Activated T-cell treated with anti-CD3 and anti-CD28 coated beads, Interleukin-2, amount 50 U/mL, for 4 hours (primary cell): ENCODE measurements around the gene TFB1M. TPM values are rescaled to one million over a fixed set of nuclear protein-coding genes. Genes with fewer than 3 reads are reported as not detected.

ENCODE experiments used
- ATAC-seq, 2 donors: fragments of 200-7000 bp; cut with Tn5 transposase; one replicate each; pipeline ENCODE4 v1.10.0; 2021
- DNase-seq: peaks from one replicate; pipeline ENCODE4 v3.0.0-alpha.2; 2020
- H3K27me3 Mint-ChIP-seq: one replicate; pipeline ENCODE4 v1.8.0; 2021; ENCODE audit warnings: low read depth, mixed read lengths
- H3K36me3 Mint-ChIP-seq: one replicate; pipeline ENCODE4 v1.8.0; 2022; ENCODE audit warnings: mixed read lengths; ENCODE audit not compliant: insufficient read depth
- H3K4me1 Mint-ChIP-seq: one replicate; pipeline ENCODE4 v1.8.0; 2021; ENCODE audit warnings: low read depth, mixed read lengths
- H3K4me3 Mint-ChIP-seq: one replicate; pipeline ENCODE4 v1.8.0; 2021; ENCODE audit warnings: mild to moderate bottlenecking, moderate library complexity, mixed read lengths
- H3K9me3 Mint-ChIP-seq: one replicate; pipeline ENCODE4 v1.8.0; 2021; ENCODE audit warnings: mixed read lengths
- total RNA-seq, 3 donors: library from RNA; stranded (reverse); gene quantifications; one replicate each; pipeline ENCODE4 v1.2.1, GENCODE V29; 2021

The TFB1M gene
- total RNA-seq, 3 donors from 2014 or later, result 21.8 to 41.7 (median 27.4) TPM

DNA sequence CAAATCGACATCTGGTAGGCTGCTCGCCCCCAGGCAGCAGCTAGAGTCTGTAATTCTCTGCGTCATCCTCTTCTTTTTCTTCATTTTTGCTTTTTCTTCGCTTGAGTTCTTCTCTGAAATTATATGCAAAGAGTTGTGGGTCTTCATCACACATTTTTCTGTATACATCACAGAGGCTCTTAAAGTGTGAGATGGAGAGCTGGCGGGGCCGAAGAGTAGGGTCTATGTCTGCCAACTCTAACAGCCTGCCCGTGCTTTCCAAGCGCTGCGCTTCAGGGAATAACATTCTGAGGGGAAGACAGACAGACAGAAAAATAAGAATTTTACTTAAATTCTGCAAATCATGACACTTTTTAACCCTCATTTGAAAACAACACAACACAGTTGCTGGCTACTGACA, 56.5 kb downstream of the TFB1M start:
- peaks cover 9% of the 10 kb centered on the region for H3K4me1 Mint-ChIP-seq
- no peak for ATAC-seq
- H3K27me3 Mint-ChIP-seq, result no peaks in the 10 kb centered on the region
- DNase-seq, result no peak
- H3K36me3 Mint-ChIP-seq, result peaks cover 44% of the 10 kb centered on the region
- H3K4me3 Mint-ChIP-seq, result no peak overlapping the region
- H3K9me3 Mint-ChIP-seq, result no peaks in the 10 kb centered on the region

DNA sequence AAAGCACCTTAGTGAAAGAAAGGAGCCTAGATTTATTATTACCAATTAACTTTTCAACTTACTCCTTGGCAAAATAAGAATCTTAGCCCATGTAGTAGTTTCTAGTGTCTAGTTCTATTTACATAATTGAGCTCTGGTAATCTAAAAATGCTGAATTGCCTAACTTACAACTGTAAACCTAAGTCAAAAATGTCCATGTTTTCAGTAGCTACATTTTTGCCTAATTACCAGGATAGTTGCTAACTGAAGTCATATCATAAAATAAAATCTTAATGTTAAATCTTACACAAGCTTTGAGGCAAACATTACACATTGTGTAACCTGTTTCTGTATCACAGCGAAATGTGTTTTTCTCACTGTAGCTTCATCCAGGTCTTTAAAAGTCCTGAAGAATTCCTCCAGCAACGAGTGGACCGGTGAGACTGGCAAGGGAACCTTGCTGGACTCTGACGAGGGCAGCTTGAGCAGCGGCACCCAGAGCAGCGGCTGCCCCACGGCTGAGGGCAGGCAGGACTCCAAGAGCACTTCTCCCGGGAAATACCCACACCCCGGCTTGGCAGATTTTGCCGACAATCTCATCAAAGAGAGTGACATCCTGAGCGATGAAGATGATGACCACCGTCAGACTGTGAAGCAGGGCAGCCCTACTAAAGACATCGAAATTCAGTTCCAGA, 58.0 kb downstream of the TFB1M start:
- Mint-ChIP-seq H3K4me1 (peaks cover 2% of the 10 kb centered on the region), H3K4me3 (no peak overlapping the region), H3K27me3 (no peaks in the 10 kb centered on the region), H3K9me3 (no peaks in the 10 kb centered on the region), H3K36me3 (peaks cover 40% of the 10 kb centered on the region)
- DNase-seq, result no peak
- ATAC-seq, result no peak

DNA sequence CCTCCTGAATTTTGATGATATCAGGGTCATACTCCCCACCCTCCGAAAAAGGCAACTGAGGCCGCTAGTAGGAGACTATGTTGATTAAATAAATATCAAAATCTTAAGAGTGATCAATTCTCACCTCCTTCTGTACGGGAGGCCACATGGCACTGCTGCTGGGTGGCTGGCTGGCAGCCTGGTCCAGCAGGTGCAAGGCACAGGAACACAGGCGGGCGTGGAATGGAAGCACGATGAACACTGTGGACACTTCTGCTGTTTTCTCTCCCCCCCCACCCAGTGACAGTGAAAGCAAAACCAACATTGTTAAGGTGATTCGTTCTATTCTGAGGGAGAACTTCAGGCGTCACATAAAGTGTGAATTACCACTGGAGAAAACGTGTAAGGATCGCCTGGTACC, 60.1 kb downstream of the TFB1M start:
- ATAC-seq, result peak in 1 of 2 donors; percentile 46
- H3K9me3 Mint-ChIP-seq, result no peaks in the 10 kb centered on the region
- H3K27me3 Mint-ChIP-seq, result no peaks in the 10 kb centered on the region
- DNase-seq, result no peak
- H3K4me3 Mint-ChIP-seq, result no peak overlapping the region
- H3K36me3 Mint-ChIP-seq, result peaks cover 40% of the 10 kb centered on the region
- H3K4me1 Mint-ChIP-seq, result no peaks in the 10 kb centered on the region

DNA sequence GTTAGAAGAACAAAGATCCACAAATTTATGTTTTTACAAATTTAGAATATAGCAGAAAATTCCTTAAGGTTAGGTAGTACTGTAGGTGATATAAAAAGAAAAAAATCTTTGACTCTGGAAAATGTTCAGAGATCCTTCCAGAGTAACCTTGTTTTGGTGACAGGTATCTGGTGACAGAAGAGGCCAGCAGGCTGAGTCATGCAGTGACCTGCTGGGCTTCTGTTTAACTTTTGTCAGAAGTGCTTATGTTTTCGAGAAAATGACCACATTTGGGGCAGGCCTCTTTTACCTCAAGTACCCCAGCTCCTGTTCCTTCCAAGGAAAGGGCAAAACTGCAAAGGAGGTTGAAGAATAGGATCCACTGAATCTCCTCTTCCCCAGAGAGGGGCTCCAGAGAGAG, 60.9 kb downstream of the TFB1M start:
- no peak for DNase-seq
- Mint-ChIP-seq H3K9me3 (no peaks in the 10 kb centered on the region), H3K4me3 (no peak overlapping the region), H3K4me1 (peaks cover under 1% of the 10 kb centered on the region), H3K27me3 (no peaks in the 10 kb centered on the region), H3K36me3 (peaks cover 39% of the 10 kb centered on the region)
- no peak for ATAC-seq

DNA sequence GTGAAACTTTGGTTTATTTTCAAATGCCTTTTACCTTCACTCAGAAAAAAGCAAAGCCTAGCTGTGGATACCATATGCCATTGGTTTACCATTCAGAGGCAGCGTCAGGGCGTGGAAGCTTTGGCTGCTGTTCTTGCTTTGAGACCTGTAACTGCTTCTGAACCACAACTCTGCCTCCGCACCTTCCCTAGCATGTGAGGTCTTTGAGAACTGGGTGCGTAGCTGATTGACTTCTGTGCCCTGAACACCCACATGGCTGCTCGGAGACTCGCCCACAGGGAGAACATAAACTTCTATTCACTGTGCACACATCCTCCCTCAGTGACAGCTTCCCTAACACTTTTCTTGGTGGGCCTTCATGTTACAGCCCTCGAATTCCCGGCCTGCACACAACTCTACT, 61.7 kb downstream of the TFB1M start:
- ATAC-seq (no peak), DNase-seq (no peak)
- Mint-ChIP-seq H3K27me3 (no peaks in the 10 kb centered on the region), H3K36me3 (peaks cover 35% of the 10 kb centered on the region), H3K4me3 (no peak overlapping the region), H3K4me1 (peaks cover 2% of the 10 kb centered on the region), H3K9me3 (no peaks in the 10 kb centered on the region)

DNA sequence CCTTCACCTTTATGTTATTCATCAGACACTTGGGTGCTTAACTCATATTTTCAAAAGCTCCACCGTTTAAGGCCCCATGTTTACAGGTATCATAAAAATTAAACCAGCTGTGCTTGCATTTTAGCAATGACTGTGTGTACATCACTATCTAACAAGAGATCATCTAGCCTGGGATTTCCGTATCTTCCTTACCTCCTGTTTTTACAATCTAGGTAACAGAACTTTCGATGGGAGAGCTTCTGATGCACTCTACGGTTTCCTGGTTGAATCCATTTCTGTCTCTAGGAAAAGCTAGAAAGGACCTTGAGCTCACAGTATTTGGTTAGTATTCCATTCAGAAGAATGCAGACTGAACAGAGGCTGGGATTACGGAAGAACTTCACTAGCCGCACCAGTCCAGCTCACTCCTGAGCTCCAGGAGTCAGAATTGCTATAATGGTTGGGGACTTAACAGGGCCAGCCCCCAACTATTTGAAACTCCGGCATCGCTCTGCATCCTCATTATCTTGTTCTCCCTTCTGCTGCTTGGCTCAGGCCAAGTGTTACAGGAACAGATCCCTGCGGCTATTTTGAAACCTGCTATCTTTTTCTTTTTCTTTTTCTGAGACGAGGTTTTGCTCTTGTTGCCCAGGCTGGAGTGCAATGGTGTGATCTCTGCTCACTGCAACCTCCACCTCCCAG, 63.4 kb downstream of the TFB1M start:
- Mint-ChIP-seq H3K4me3 (no peak overlapping the region), H3K9me3 (no peaks in the 10 kb centered on the region), H3K27me3 (no peaks in the 10 kb centered on the region)

DNA sequence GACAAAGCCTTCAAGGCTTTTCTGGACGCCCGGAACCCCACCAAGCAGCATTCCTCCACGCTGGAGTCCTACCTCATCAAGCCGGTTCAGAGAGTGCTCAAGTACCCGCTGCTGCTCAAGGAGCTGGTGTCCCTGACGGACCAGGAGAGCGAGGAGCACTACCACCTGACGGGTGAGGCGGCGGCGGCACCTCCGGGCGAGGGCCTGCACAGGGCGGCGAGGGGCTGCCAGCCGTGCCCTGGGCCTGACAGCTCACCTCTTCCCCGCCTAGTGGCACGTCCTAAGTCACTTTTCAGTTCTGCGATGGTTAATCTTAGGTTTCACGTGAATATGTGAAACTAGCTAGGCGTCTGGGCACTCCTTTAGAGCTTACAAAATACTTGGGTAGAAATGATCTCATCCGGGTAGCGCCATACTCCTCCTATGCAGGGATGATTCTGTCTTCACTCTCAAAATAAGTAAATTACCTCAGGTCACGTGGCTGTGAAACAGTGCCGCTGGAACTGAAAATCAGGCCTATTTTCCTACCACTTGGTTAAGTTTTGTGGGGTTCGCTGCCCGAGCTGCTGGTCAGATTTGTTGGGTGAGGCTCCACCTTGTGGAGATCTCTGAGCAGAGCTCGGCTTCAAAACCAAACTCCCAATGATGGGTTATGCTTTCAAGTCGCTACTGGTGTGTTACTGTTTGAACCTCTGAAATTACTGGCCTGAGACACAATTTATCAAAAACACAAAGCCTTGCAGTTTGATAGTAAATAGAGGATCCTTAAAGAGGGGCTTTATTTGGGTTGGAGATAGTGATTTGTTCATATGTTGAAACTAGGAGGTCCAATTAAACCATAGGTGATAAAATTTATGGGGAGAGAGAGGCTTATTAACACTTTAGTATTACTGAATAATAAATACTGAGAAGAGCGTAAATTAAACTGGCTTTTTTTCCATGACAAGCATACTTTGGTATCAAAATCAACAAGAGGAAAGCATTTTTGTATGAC, 66.0 kb downstream of the TFB1M start:
- Mint-ChIP-seq H3K36me3 (peaks cover 12% of the 10 kb centered on the region), H3K4me1 (peaks cover 2% of the 10 kb centered on the region), H3K4me3 (no peak overlapping the region), H3K9me3 (no peaks in the 10 kb centered on the region), H3K27me3 (no peaks in the 10 kb centered on the region)
- DNase-seq (no peak), ATAC-seq (peak; percentile 35 to 36)

More for the DNA sequence above, 63.4 kb downstream of the TFB1M start:
- DNase-seq (no peak), ATAC-seq (no peak)
- Mint-ChIP-seq H3K4me1 (peaks cover 2% of the 10 kb centered on the region), H3K36me3 (peaks cover 27% of the 10 kb centered on the region)

DNA sequence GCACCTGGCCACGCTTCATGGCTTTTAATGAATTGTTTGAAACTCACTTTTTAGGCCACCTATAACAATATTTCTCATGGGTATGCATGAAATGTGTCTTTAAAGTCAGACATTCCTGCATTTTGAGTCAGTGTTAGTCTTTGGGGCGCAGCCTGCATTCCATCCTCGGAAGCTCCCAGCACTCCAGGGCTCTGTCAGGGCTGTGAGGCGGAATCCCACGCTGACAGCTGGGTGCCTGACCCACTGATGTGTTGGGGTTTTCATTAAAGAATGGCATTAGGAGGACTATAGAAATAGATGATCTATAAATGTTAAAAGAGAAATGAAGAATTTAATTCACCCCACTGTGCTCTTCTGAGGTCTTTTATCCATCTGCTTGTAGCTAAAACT, 66.7 kb downstream of the TFB1M start:
- peaks cover 12% of the 10 kb centered on the region for H3K36me3 Mint-ChIP-seq
- DNase-seq, result no peak

DNA sequence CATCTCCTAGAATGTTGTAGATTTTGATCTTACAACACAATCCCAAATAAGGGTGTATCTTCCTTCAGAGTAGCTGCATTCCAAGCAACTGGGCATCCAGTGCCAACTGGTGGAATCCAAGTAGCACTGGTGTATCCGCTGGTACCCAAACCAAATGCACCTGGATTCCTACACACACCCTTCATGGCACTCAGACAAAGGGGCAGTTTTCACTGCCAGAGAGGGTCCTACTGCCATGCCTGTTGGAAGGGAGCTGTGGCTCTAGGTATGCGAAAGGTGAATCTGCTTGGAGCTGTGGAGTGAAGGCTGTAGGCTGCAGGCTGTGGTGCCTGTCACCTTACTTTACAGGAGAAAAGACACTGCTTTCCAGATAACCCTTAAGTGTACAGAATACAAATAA, 67.5 kb downstream of the TFB1M start:
- no peak for ATAC-seq
- Mint-ChIP-seq H3K9me3 (no peaks in the 10 kb centered on the region), H3K4me3 (no peak overlapping the region), H3K27me3 (no peaks in the 10 kb centered on the region), H3K36me3 (peaks cover 12% of the 10 kb centered on the region), H3K4me1 (peaks cover 2% of the 10 kb centered on the region)
- no peak for DNase-seq

More for the DNA sequence above, 66.7 kb downstream of the TFB1M start:
- no peaks in the 10 kb centered on the region for H3K9me3 Mint-ChIP-seq
- no peaks in the 10 kb centered on the region for H3K27me3 Mint-ChIP-seq
- no peak for ATAC-seq
- H3K4me1 Mint-ChIP-seq, result peaks cover 2% of the 10 kb centered on the region
- no peak overlapping the region for H3K4me3 Mint-ChIP-seq

DNA sequence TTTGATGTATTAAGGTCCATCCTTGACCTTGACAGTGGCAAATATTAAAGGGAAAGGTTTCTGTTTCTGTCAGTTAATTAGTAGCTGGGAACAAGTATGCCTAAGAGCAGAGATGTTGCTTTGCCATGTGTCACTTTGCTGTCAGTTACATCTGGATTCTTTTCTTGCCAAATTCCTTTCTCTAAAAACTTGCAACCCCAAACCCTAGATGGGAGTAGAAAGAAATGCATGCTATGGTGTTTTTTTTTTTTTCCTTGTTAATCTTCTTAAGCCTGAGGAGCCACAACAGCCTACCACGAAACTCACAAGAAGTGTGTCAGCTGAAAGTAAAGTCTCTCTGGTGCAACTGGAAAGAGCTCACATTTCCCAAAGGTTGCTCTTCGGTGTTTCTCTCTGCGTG, 68.5 kb downstream of the TFB1M start:
- no peaks in the 10 kb centered on the region for H3K9me3 Mint-ChIP-seq
- ATAC-seq (no peak), DNase-seq (no peak)
- peaks cover 9% of the 10 kb centered on the region for H3K36me3 Mint-ChIP-seq
- H3K4me1 Mint-ChIP-seq, result peaks cover 2% of the 10 kb centered on the region
- H3K4me3 Mint-ChIP-seq, result no peak overlapping the region
- H3K27me3 Mint-ChIP-seq, result no peaks in the 10 kb centered on the region

DNA sequence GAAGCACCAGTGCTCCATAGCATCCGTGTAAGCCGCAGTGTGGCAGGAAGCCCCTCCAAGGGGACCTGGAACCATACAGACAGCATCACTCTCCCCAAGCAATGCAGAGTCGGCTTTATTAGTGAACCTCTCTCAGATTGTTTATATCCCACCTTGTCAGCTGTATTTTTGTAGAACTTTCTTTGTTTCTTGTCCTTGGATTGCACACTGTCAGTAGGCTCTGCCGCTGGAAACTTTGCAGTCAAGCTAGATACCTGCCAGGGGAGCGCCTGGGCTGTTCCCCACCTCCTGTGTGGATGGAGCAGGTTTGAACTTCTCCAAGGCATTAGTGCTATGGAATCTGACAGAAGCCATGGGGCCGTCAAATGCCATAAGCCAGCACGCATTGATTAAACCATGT, 69.1 kb downstream of the TFB1M start:
- peaks cover 9% of the 10 kb centered on the region for H3K36me3 Mint-ChIP-seq
- no peaks in the 10 kb centered on the region for H3K9me3 Mint-ChIP-seq
- peaks cover 2% of the 10 kb centered on the region for H3K4me1 Mint-ChIP-seq
- ATAC-seq (no peak), DNase-seq (no peak)
- no peak overlapping the region for H3K4me3 Mint-ChIP-seq
- no peaks in the 10 kb centered on the region for H3K27me3 Mint-ChIP-seq

DNA sequence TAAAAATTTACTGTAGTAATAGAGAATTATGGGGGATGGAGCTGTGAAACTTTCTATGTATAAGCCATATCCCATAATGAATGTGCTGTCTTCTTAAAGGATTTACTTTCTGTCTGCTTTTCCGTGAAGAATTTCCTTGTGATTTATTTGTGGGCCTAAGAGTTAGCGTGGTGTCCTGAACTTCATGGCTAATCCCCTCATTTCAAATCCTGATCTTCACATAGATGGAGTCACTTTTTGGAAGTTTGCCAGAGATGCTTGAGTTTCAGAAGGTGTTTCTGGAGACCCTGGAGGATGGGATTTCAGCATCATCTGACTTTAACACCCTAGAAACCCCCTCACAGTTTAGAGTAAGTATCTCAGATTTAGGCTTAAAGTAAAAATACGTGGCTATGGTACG, 69.8 kb downstream of the TFB1M start:
- Mint-ChIP-seq H3K9me3 (no peaks in the 10 kb centered on the region), H3K4me1 (peaks cover 2% of the 10 kb centered on the region), H3K27me3 (no peaks in the 10 kb centered on the region), H3K4me3 (no peak overlapping the region), H3K36me3 (peaks cover 3% of the 10 kb centered on the region)
- no peak for ATAC-seq
- DNase-seq, result no peak

DNA sequence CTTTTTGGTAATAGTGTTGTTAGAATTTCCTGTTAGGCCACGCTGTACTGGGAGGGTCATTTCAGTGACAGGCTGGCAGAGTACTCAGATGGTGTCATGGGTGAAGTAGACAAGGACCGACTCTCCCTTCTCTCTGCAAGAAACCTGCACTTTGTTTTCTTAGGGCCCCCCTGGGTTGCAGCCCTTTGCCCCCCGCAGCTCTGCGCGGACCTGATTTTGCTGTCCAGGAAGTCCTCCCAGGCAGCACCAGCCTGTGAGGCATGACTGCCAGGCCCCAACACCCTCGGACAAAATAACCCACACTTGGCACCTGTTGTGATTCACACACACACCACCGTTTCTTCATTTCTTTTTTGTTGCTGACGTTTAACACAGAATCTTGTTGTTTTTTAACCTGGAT, 72.3 kb downstream of the TFB1M start:
- peaks cover 3% of the 10 kb centered on the region for H3K36me3 Mint-ChIP-seq
- H3K4me3 Mint-ChIP-seq, result no peak overlapping the region
- no peaks in the 10 kb centered on the region for H3K4me1 Mint-ChIP-seq
- peaks cover 3% of the 10 kb centered on the region for H3K9me3 Mint-ChIP-seq
- no peak for DNase-seq
- ATAC-seq, result no peak
- no peaks in the 10 kb centered on the region for H3K27me3 Mint-ChIP-seq

DNA sequence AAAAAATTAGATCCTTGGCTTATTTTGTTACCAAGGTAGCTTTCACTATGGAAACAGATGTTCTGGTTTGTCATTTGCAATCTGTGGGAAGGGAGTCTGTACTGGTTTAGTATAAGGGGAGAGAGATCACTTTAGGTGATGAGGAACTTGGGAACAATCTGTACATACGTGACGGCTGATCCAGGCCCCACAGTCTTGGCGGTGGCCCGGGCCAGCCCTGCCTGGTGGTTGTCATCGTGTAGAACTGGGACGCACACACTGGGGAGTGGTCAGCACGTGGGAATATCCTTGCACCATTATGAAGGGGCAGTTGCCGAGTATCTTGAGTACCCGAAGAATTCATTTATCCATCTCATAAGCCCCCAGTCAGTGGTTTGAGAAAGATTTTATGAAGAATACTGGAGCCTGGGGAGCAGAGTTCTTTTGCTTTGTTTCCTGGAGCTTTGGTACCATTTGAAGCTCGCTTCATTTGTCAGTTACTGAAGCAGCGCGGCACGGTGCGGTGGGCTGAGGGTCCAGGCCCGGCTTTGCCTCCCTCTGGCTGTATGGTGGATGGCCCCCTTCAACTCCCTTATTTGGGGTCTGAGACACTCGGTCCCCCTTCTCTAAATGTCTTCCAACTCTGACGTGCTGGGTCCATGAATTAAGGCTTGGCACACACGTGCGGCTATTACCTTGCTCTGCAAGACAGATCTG, 73.2 kb downstream of the TFB1M start:
- no peak for DNase-seq
- Mint-ChIP-seq H3K36me3 (peaks cover 3% of the 10 kb centered on the region), H3K27me3 (no peaks in the 10 kb centered on the region), H3K9me3 (peaks cover 3% of the 10 kb centered on the region), H3K4me3 (no peak overlapping the region), H3K4me1 (no peaks in the 10 kb centered on the region)
- no peak for ATAC-seq
